H1 (cell line): ENCODE data around the gene JADE3. TPM values are rescaled to one million over a fixed set of nuclear protein-coding genes. Genes with fewer than 3 reads are reported as not detected.

Experiments
- ASH2L ChIP-seq: fragments of 200-600, 300-600 bp; sonication (generic); IDR thresholded peaks from one replicate; pipeline ENCODE4 v1.7.1; 2017; ENCODE audit warnings: low read length
- JUN ChIP-seq: IDR thresholded peaks from 2 replicates; pipeline ENCODE4 v1.6.1; 2011; ENCODE audit warnings: low read depth, mild to moderate bottlenecking, improper control_type of control experiment, low read length
- KDM4A ChIP-seq: IDR thresholded peaks from one replicate; pipeline ENCODE4 v1.7.1; 2012; ENCODE audit warnings: low read depth, mild to moderate bottlenecking, moderate library complexity, low read length, inconsistent platforms; ENCODE audit not compliant: severe bottlenecking
- RNF2 ChIP-seq: fragments of 200-900, 300-1000 bp; sonication (generic); IDR thresholded peaks from 2 replicates; pipeline ENCODE4 v1.7.1; 2016; ENCODE audit warnings: borderline replicate concordance, low read depth, mild to moderate bottlenecking, antibody characterized with exemption, low read length; ENCODE audit not compliant: poor library complexity, severe bottlenecking; ENCODE audit errors: missing control alignments
- TCF12 ChIP-seq: IDR thresholded peaks from 2 replicates; pipeline ENCODE4 v1.6.1; 2011; ENCODE audit warnings: low read depth, mild to moderate bottlenecking, low read length
- polyA plus RNA-seq, 7 experiments: library from polyadenylated mRNA; depleted of rRNA in 3 of 7; stranded (reverse) in 5 of 7; unstranded in 2 of 7; fragments of >200 nt in 5 of 7; fragments of 200-250 nt in 2 of 7; gene quantifications; 1 replicate in 5 of 7; 2 replicates in 1 of 7; 4 replicates in 1 of 7; pipeline versions ENCODE4 v1.2.1 to v1.2.3, GENCODE V29; 2011 to 2013; ENCODE audit warnings: missing spikeins in 2 of 7, mixed read lengths in 2 of 7
- total RNA-seq: library from RNA; stranded (reverse); fragmentation: NEBNext Ultra II Directional; extraction: Animal tissue kit (Norgen Biotek cat#: 25700); gene quantifications from 2 replicates; pipeline ENCODE4 v1.2.1, GENCODE V29; 2021

JADE3 gene
- total and polyA plus RNA-seq, 2 of the 8 experiments (the other 6 are each of a cell fraction or from before 2014, with no cell fraction given) = 6.9 to 21.5 TPM

DNA sequence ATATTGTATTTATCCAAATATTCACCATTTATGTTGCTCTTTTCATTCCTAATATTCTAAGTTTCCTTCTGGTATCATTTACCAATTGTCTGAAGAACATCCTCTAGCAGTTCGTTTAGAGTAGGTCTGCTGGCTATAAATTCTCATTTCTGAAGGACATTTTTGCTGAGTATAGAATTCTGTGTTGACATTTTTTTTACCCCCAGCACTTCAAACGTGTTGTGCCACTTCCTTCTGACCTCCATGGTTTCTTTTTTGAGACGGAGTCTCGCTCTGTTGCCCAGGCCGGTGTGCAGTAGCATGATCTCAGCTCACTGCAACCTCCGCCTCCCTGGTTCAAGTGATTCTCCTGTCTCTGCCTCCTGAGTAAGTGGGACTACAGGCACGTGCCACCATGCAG, 26.4 kb downstream of the JADE3 start (continued):
- no peak for TF ChIP-seq ASH2L
- TF ChIP-seq TCF12 = no peak
- no peak for TF ChIP-seq JUN
- TF ChIP-seq RNF2 = no peak
- no peak for TF ChIP-seq KDM4A
